ENCODE data around the gene FIG4. TPM values are rescaled to one million over a fixed set of nuclear protein-coding genes. Genes with fewer than 3 reads are reported as not detected.

The FIG4 gene
- total RNA-seq, 1 donor from 2014 or later, result 21.8 TPM

- TF ChIP-seq, protein P1, sequence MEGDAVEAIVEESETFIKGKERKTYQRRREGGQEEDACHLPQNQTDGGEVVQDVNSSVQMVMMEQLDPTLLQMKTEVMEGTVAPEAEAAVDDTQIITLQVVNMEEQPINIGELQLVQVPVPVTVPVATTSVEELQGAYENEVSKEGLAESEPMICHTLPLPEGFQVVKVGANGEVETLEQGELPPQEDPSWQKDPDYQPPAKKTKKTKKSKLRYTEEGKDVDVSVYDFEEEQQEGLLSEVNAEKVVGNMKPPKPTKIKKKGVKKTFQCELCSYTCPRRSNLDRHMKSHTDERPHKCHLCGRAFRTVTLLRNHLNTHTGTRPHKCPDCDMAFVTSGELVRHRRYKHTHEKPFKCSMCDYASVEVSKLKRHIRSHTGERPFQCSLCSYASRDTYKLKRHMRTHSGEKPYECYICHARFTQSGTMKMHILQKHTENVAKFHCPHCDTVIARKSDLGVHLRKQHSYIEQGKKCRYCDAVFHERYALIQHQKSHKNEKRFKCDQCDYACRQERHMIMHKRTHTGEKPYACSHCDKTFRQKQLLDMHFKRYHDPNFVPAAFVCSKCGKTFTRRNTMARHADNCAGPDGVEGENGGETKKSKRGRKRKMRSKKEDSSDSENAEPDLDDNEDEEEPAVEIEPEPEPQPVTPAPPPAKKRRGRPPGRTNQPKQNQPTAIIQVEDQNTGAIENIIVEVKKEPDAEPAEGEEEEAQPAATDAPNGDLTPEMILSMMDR (IDR thresholded peaks at IDR 0.05), result no peak
- Mint-ChIP-seq H3K4me3 (no peak overlapping the region), H3K4me1 (peaks cover 28% of the 10 kb centered on the region), H3K27me3 (no peaks in the 10 kb centered on the region), H3K36me3 (ENCODE audit: low read depth) (peaks cover 53% of the 10 kb centered on the region), H3K27ac (no peak overlapping the region), H3K9me3 (peaks cover 2% of the 10 kb centered on the region)
- ATAC-seq (ENCODE audit: low read depth), result no peak
- DNase-seq, result no peak
- ChIA-PET POLR2A (no interaction called here), CTCF (interaction anchor here (0.8 to 2.3 kb wide), 3 partner anchors 9 to 679 kb away, joined by 3 to 8 read pairs (median 3); no protein-coding TSS in a partner anchor)
- intact Hi-C loops (cut with micrococcal nuclease), result no loop called here
Measured at GRCh38 chr6:109713097-109713496, 22.0 kb downstream of the FIG4 start.

DNA sequence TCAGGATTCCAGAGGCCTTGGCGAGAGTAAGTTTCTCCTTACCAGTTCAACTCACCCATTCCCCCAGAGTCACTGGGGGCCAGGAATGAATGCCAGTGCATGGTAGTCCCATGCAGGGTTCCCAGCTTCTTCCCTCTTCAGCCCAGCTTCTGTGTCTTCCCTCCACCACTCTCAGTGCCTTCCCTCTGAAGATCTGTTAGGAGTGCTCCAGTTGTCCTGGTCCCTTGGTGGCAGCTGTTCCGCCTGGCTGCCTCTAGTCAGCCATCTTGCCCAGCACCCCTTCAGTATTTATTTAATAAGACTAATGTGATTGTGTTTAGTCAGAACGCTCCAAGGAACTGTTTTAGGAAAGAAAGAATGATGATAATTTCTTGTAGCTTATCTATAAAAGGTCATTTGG is 23.1 kb downstream of the FIG4 start:
- DNase-seq (no peak), ATAC-seq (ENCODE audit: low read depth) (no peak)
- Mint-ChIP-seq H3K9me3 (peaks cover 2% of the 10 kb centered on the region), H3K27ac (no peak overlapping the region), H3K36me3 (ENCODE audit: low read depth) (peaks cover 51% of the 10 kb centered on the region), H3K4me1 (peaks cover 28% of the 10 kb centered on the region), H3K4me3 (no peak overlapping the region), H3K27me3 (no peaks in the 10 kb centered on the region)
- ChIA-PET CTCF (interaction anchor here (1.0 to 2.0 kb wide), 2 partner anchors 10 to 69 kb away, joined by 3 to 11 read pairs; no protein-coding TSS in a partner anchor), POLR2A (no interaction called here)
- TF ChIP-seq, protein P1 (IDR thresholded peaks at IDR 0.05), result no peak
- intact Hi-C loops (cut with micrococcal nuclease), result no loop called here

DNA sequence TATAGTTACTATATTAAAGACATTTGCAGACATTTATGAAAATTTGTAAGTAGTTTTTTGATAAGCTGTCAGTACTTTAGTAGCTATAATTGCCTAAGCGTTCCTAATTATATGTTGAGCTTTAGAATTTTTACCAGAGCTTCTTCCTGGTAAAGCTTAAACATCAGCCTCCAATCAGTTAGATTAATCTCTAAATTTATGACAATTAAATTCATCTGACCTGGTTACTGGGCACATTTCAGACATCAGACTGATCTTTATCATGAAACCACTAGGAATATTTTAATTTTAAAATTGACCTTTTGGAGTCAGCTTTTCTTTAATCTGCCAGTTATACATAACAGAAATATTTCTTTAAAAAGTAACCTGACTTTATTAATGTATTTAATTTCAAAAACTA is 23.5 kb downstream of the FIG4 start:
- ATAC-seq (ENCODE audit: low read depth) (no peak), DNase-seq (no peak)
- Mint-ChIP-seq H3K4me3 (no peak overlapping the region), H3K36me3 (ENCODE audit: low read depth) (peaks cover 55% of the 10 kb centered on the region), H3K9me3 (peaks cover 2% of the 10 kb centered on the region), H3K4me1 (peaks cover 26% of the 10 kb centered on the region), H3K27me3 (no peaks in the 10 kb centered on the region), H3K27ac (no peak overlapping the region)
- CTCF ChIA-PET, result interaction anchor here (1.0 to 2.0 kb wide), 2 partner anchors 10 to 69 kb away, joined by 3 to 11 read pairs; no protein-coding TSS in a partner anchor
- TF ChIP-seq, protein P1 (IDR thresholded peaks at IDR 0.05), result no peak
- intact Hi-C loops (cut with micrococcal nuclease), result no loop called here
- POLR2A ChIA-PET, result no interaction called here

DNA sequence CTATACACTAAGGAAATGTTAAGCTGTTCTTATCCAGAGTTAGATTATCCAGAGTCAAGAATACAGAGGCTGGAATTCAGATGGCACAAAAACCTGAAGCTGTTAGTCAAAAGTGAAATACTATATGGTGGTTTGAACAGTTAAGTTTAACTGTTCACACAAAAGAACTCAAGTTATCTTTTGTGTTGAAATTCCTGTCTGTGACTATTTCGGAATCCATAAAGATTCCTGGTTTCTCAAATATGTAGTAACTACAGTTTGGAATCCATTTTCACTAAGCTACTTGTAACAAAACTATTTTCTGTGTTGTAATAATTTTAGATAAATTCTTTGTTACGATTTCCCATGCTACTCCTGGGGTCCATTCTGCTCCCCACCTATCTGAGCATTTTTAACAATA is 24.5 kb downstream of the FIG4 start:
- Mint-ChIP-seq H3K27ac (no peak overlapping the region), H3K9me3 (no peaks in the 10 kb centered on the region), H3K4me3 (no peak overlapping the region), H3K36me3 (ENCODE audit: low read depth) (peaks cover 54% of the 10 kb centered on the region), H3K4me1 (peaks cover 16% of the 10 kb centered on the region), H3K27me3 (no peaks in the 10 kb centered on the region)
- TF ChIP-seq, protein P1 (IDR thresholded peaks at IDR 0.05), result no peak
- ATAC-seq (ENCODE audit: low read depth), result no peak
- no peak for DNase-seq
- CTCF ChIA-PET, result interaction anchor here (1.8 to 2.0 kb wide), 2 partner anchors 11 to 324 kb away, joined by 7 to 11 read pairs; no protein-coding TSS in a partner anchor
- POLR2A ChIA-PET, result no interaction called here
- intact Hi-C loops (cut with micrococcal nuclease), result no loop called here

DNA sequence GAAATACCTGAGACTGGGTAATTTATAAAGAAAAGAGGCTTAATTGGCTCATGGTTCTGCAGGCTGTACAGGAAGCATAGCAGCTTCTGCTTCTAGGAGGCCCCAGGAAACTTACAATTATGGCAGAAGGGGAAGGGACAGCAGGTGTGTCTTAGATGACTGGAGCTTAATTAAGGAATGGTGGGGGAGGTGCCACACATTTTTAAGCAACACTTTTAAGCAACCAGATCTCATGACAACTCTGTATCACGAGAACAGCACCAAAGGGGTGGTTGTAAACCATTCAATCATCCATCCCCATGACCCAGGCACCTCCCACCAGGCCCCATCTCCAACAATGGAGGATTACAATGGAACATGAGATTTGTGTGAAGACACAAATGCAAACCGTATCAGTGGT is 26.9 kb downstream of the FIG4 start:
- TF ChIP-seq, protein P1 (IDR thresholded peaks at IDR 0.05), result no peak
- no peak overlapping the region for H3K4me3 Mint-ChIP-seq
- POLR2A ChIA-PET, result no interaction called here
- peaks cover 71% of the 10 kb centered on the region for H3K36me3 Mint-ChIP-seq (ENCODE audit: low read depth)
- ATAC-seq (ENCODE audit: low read depth) (no peak), DNase-seq (no peak)
- intact Hi-C loops (cut with micrococcal nuclease), result no loop called here
- no peak overlapping the region for H3K27ac Mint-ChIP-seq
- no peaks in the 10 kb centered on the region for H3K27me3 Mint-ChIP-seq
- H3K9me3 Mint-ChIP-seq, result no peaks in the 10 kb centered on the region
- H3K4me1 Mint-ChIP-seq, result peaks cover 11% of the 10 kb centered on the region
- CTCF ChIA-PET, result no interaction called here
